Measurements from ENCODE around the gene CASKIN1. TPM values are rescaled to one million over a fixed set of nuclear protein-coding genes. Genes with fewer than 3 reads are reported as not detected.

CASKIN1 gene
- total and polyA plus RNA-seq, 2 donors from 2014 or later: 0.30 to 0.66 TPM

DNA sequence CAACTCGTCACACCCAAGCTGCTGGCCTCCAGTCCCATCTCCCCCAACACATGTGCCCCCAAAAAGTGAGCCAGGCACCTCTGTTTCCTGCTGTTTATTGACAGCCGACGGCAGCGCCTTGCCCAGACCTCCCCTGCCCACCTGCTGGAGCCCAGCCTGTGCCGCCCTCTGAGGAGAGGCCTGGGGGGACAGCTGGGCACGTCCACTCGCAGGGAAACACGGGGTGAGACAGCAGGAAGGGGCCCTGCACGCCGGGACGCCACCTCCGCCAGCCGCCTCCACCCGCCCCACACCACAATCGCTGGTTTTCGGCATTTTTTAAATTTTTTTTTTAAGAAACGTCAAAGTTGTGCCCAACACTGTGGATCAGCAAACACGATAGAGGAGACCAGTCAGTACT is 19.3 kb downstream of the CASKIN1 start:
- Histone ChIP-seq H3K27me3 (ENCODE audit: control insufficient read depth, insufficient read depth, low read length) (no peaks in the 10 kb centered on the region), H3K27ac (ENCODE audit: low read depth in 2 of 2, low read length in 2 of 2) (no peak overlapping the region), H3K36me3 (ENCODE audit: control insufficient read depth in 2 of 3, insufficient read depth in 3 of 3, low read length in 3 of 3) (peaks cover 0 to 14% (median 12%) of the 10 kb centered on the region in 3 donors), H3K9me3 (ENCODE audit: control insufficient read depth in 2 of 3, insufficient read depth in 1 of 3, low read length in 3 of 3) (no peaks in the 10 kb centered on the region), H3K4me3 (ENCODE audit: low read length in 3 of 3) (no peak overlapping the region), H3K9ac (ENCODE audit: low read length in 3 of 3) (no peak overlapping the region), H3K4me1 (ENCODE audit: control insufficient read depth in 2 of 3, insufficient read depth in 2 of 3, low read depth in 1 of 3, low read length in 3 of 3) (no peaks in the 10 kb centered on the region)
- TF ChIP-seq, protein P1, sequence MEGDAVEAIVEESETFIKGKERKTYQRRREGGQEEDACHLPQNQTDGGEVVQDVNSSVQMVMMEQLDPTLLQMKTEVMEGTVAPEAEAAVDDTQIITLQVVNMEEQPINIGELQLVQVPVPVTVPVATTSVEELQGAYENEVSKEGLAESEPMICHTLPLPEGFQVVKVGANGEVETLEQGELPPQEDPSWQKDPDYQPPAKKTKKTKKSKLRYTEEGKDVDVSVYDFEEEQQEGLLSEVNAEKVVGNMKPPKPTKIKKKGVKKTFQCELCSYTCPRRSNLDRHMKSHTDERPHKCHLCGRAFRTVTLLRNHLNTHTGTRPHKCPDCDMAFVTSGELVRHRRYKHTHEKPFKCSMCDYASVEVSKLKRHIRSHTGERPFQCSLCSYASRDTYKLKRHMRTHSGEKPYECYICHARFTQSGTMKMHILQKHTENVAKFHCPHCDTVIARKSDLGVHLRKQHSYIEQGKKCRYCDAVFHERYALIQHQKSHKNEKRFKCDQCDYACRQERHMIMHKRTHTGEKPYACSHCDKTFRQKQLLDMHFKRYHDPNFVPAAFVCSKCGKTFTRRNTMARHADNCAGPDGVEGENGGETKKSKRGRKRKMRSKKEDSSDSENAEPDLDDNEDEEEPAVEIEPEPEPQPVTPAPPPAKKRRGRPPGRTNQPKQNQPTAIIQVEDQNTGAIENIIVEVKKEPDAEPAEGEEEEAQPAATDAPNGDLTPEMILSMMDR (IDR thresholded peaks at IDR 0.05; ENCODE audit: borderline replicate concordance, extremely low read depth, insufficient read depth): no peak
- intact Hi-C loops (cut with DNase I): no loop called here
- FAIRE-seq: no peak
- no peak for DNase-seq

DNA sequence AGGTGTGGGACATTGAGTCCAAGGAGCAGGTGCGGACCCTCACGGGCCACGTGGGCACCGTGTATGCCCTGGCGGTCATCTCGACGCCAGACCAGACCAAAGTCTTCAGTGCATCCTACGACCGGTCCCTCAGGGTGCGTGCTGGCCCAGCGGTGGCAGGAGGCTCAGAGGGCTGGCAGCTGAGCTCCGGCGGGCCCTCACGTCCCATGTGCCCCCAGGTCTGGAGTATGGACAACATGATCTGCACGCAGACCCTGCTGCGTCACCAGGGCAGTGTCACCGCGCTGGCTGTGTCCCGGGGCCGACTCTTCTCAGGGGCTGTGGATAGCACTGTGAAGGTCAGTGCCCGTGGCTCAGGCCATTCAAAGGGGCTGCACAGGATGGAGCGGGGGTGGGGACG is 20.4 kb downstream of the CASKIN1 start:
- Histone ChIP-seq H3K9ac (ENCODE audit: low read length in 3 of 3) (no peak overlapping the region), H3K9me3 (ENCODE audit: control insufficient read depth in 2 of 3, insufficient read depth in 1 of 3, low read length in 3 of 3) (no peaks in the 10 kb centered on the region), H3K4me3 (ENCODE audit: low read length in 3 of 3) (no peak overlapping the region), H3K4me1 (ENCODE audit: control insufficient read depth in 2 of 3, insufficient read depth in 2 of 3, low read depth in 1 of 3, low read length in 3 of 3) (no peaks in the 10 kb centered on the region), H3K27ac (ENCODE audit: low read depth in 2 of 2, low read length in 2 of 2) (no peak overlapping the region), H3K36me3 (ENCODE audit: control insufficient read depth in 2 of 3, insufficient read depth in 3 of 3, low read length in 3 of 3) (peaks cover 0 to 14% (median 12%) of the 10 kb centered on the region in 3 donors), H3K27me3 (ENCODE audit: control insufficient read depth, insufficient read depth, low read length) (no peaks in the 10 kb centered on the region)
- DNase-seq (no peak), FAIRE-seq (no peak)
- intact Hi-C loops (cut with DNase I): no loop called here
- TF ChIP-seq, protein P1 (IDR thresholded peaks at IDR 0.05; ENCODE audit: borderline replicate concordance, extremely low read depth, insufficient read depth): no peak

DNA sequence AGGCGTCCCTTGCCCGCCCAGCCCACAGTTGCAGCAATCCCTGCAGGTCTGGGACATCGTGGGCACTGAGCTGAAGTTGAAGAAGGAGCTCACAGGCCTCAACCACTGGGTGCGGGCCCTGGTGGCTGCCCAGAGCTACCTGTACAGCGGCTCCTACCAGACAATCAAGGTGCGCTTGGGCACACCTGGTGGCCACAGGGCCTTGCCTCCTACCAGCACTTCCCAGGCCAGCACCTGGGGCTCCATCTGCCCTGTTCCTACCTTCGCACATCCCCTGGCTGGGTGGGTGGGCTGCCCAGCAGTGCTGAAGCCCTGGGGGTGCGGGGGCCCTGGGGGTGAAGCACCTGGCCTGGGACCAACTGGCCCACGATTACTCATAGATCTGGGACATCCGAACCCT is 21.0 kb downstream of the CASKIN1 start:
- intact Hi-C loops (cut with DNase I): no loop called here
- Histone ChIP-seq H3K9me3 (ENCODE audit: control insufficient read depth in 2 of 3, insufficient read depth in 1 of 3, low read length in 3 of 3) (no peaks in the 10 kb centered on the region), H3K27ac (ENCODE audit: low read depth in 2 of 2, low read length in 2 of 2) (no peak overlapping the region), H3K4me1 (ENCODE audit: control insufficient read depth in 2 of 3, insufficient read depth in 2 of 3, low read depth in 1 of 3, low read length in 3 of 3) (no peaks in the 10 kb centered on the region), H3K27me3 (ENCODE audit: control insufficient read depth, insufficient read depth, low read length) (no peaks in the 10 kb centered on the region), H3K9ac (ENCODE audit: low read length in 3 of 3) (no peak overlapping the region), H3K36me3 (ENCODE audit: control insufficient read depth in 2 of 3, insufficient read depth in 3 of 3, low read length in 3 of 3) (peaks cover 0 to 14% (median 12%) of the 10 kb centered on the region in 3 donors), H3K4me3 (ENCODE audit: low read length in 3 of 3) (no peak overlapping the region)
- DNase-seq (no peak), FAIRE-seq (no peak)
- TF ChIP-seq, protein P1 (IDR thresholded peaks at IDR 0.05; ENCODE audit: borderline replicate concordance, extremely low read depth, insufficient read depth): no peak

Data from kidney (tissue), 14 donors.